Iris pigment epithelial cell (primary cell): ENCODE data around the gene FXYD2.
A peak's percentile ranks its signal among the peaks of the same experiment; 100 is the strongest.

Experiments used
- DNase-seq: peaks from one replicate; pipeline ENCODE4 v3.0.0-alpha.2; 2011; ENCODE audit warnings: low read depth

The FXYD2 gene

DNA sequence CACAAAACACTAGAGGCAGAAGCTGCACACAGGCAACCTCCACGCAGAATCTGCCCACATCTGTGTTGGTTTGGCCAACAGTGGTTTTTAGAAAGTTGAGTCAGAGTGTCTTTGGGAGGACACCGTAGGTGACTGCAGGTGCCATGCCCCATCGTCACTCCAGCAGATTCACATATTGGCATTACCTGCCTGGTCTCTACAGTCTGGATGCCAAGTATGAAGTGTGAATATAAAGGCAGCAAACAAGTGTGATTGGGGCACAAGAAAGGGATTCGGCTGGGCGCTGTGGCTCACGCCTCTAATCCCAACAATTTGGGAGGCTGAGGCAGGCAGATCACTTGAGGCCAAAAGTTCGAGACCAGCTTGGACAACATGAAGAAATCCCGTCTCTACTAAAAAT is 11.0 kb upstream of the FXYD2 start:
- no peak for DNase-seq

- DNase-seq: no peak
Observed at GRCh38 chr11:117834838-117835443, 10.4 kb upstream of the FXYD2 start.

GRCh38 chr11:117834068-117834810 is 9.7 kb upstream of the FXYD2 start:
- no peak for DNase-seq

DNA sequence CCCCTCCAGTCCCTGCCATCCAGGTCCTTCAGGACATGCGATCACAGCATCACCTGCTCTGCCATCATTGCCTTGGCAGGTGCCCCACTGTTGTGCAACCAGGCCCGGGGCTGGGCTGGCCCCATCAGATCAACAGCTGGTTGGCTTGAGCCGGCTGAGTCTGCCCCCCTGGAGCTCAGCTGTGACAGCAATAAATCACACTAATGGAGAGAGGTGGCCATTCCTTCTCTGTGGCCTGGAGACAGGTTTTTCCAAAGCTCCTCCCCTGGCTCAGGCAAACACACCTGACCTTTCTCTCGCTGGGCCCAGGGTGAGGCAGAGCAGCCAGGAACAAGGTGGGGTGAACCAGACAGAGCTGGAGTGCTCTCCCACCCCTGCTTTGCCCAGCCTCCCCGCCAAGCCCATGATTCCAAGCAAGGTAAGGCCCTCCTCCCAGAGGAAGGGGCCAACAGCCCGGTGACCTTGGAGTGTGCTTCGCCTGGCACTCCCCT is 8.9 kb upstream of the FXYD2 start:
- DNase-seq: no peak

- DNase-seq: no peak
Observed at GRCh38 chr11:117832511-117832910, 8.0 kb upstream of the FXYD2 start.

DNA sequence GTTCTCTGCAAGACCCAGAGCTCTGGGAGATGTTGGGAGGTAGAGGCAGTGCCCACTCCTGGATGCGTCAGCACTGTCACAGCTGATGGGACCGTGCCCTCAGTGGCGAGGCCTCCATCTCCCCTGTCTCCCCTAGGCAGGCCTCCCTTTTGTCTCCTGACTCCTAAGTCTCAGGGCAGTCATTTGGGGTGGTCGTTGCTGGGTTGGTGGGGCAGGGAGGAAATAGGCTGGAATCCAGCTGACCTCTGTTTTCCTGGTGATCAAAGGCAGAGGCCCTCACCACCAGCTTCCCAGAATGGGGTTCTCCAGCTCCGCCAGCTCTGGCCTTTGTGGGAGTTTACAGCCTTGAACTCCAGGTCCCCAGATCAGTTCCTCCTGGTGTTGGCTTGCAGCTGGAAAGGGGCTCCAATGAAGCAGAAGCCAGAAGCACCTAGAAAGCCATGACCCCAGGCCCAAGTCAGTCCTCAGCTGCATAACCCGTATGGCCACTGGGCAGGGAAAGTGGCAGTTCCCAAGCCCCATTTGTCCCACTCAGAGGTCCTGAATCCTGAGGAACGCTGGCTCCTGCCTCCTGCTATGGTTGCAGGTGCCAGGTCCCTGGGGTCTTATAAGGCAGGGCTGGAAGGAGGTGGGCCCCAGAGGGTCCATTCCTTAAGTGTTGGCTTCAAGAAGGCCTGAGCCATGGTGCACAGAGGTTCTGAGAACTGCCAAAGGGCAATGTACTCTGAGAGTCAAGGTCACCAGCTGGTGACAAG is 7.3 kb upstream of the FXYD2 start:
- no peak for DNase-seq

DNA sequence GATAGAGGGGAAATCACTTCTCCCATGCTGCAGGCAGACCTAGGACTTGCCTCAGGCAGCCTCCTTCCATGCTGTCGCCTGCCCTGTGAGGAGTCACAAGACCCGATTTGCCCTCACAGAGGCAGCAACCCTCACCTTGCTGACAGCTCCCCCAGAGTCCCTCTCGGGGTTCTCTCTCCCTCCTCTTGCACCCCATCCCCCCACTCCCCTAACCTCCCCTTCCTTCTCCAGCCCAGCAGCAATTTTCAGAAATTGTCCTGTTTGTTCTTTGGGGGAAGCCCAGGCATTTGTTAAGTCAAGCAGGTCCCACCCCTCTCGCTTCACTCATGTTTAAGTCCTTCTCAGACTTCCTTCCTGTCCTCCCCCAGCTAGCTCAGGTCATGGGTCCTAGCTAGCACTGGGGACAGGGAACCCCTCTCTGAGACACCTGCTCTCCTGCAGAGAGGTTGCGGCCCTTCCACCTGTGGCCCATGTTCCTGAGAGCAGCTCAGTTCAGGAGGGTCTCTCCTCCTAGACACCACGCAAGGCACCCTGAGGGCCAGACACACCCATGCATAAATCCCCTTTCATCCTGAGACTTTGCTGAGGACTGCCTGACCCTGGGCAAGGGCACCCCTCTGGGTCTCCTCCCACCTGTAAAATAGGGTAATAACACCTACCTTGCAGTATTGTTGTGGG is 6.3 kb upstream of the FXYD2 start:
- DNase-seq: no peak

DNA sequence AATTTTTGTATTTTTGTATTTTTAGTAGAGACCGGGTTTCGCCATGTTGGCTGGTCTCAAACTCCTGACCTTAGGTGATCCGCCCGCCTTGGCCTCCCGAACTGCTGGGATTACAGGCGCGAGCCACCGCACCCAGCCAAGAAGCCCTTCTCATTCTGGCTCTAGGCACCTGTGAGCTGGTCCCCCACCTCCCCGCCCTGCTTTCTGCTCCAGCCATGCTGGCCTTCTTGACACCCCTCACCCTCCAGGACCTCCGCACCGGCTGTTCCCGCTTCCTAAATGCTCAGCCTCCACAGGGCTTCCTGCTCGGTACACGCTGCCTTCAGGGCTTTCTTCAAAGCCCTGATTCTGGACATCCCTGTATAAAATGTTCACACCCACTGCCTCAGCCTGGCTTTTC is 5.5 kb upstream of the FXYD2 start:
- DNase-seq: no peak

DNA sequence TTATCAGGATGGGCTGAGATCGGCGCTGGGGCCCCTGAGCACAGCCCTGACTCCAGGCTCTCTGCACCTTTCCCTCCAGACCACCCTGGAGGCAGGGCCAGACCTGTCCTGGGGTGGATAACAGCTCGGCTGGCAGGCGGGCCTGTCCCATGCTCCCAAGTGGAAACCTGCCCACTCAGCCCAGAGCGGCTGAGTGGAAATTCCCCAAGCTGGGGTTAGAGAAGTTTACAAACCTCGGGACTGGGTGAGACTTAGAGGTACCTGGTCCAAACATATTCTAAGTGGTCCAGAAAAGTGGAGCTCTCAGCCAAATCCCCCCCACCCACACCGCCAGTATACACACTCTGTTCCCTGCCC is 4.8 kb upstream of the FXYD2 start:
- no peak for DNase-seq

- peak; percentile 68 for DNase-seq
Observed at GRCh38 chr11:117828611-117829368, 4.2 kb upstream of the FXYD2 start.

DNA sequence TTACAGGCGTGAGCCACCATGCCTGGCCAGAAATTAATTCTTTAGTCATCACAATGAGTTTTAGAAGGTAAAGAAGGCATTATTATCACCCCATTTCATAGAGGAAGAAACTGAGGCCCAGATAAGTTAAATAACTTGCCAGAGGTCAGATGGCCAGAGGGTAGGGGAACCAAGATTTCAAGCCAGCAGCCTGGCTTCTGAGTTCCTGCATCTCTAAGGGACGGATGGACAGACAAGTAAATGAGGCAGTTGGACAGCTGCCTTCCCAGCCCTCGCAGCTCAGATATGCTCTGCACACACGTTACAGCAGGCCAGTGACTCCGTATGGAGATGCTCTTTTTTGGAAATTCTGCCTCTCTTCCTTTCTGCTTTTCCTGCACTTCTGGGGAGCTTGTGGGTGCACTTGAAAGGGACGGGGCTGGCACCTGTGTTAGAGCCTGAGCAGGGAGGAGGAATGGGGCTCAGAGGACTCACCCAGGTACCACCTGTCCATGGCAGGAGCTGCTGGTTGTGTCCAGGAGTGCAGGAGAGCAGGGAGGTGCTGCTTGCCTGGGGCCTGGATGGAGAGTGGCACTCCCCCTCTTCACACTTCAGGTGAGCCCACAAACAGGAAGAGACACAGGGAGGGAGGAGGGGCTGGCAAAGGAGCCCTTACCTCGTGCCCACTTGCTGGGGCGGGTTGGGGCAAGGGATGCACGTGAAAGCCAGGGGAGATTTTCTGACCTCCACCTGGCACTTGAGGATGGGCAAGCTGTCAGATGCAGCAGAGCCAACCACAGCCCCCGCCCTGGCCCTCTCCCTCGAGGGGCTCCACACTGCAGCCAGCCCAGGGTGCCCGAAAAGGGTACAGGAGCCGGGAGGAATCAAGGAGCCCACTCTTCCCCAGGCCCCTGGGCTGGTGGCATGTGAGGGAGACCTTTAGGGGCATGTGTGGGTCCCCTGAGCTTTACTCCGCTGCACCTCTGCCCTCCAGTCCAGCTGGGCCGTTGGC is 3.3 kb upstream of the FXYD2 start:
- no peak for DNase-seq

GRCh38 chr11:117826832-117827231 is 2.3 kb upstream of the FXYD2 start:
- DNase-seq: no peak

GRCh38 chr11:117826190-117826570 is 1.6 kb upstream of the FXYD2 start:
- DNase-seq: no peak

GRCh38 chr11:117825538-117826189 is 1.1 kb upstream of the FXYD2 start:
- no peak for DNase-seq

DNA sequence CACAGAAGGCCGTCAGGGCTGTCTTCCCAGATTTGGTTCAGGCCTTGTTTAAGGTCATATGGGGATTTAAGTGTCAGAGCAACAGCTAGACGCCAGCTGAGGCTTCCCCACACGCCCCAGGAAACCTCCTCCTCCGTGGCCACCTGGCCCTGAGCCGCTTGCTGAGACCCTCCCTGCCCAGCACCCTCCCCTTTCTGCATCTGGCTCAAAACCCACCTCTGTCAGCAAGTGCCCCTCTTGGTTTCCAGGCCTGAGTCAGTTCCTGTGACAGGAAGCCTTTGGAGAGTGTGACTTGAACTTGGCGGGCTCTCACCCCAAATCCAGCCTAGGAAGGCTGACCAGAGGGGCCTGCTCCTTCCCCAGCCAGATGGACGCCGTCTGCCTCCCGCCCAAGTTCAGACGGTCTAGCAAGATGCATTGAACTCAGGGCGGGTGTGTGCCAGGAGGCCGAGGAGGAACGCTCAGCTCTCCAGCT is 561 bp downstream of the FXYD2 start:
- DNase-seq: no peak

GRCh38 chr11:117823294-117823945 is 1.1 kb downstream of the FXYD2 start:
- no peak for DNase-seq

DNA sequence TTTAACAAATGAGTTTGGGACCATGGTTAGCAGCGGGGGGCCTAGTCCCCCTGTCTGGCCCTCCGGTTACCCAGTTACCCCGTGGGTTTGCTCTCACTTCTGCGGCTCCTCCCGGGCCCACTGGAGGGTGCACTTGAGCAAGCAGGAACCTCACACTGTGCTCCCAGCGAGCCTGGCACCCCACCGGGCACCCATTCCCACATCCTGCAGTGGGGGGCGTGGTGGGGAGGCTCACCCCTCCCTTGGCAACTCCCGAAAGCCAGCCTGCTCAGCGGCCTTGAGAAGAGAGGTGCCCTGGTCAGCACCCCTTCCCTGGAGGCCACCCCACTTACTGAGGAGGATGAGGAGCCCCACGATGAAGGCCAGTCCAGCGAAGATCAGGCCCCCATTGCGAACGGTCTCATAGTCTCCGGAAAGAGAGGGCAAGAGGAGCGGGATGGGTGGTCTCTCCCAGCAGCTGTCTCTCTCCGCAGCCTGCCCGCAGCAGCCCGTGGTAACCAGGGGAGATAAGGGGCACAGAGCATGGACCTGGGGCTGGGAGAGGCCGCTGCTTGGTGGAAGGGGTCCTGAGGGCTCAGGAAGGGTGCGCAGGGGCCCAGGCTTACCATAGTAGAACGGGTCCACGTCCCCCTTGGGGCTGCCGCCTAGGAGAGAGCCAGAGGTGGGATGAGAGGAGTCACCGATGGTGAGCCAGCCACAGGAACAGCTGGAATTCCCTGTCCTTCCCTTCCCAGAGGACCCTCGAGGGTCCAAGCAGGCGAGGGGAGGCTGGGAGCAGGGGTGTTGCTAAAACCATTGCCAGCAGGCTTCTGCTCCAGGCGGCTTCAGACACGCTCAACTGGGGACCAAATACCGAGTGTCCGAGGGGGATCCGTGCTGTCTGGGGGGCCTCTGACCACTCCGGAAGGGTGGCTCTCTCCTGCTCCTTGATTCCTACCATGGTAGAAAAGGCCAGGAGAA is 2.2 kb downstream of the FXYD2 start:
- peak; percentile 31 for DNase-seq

DNA sequence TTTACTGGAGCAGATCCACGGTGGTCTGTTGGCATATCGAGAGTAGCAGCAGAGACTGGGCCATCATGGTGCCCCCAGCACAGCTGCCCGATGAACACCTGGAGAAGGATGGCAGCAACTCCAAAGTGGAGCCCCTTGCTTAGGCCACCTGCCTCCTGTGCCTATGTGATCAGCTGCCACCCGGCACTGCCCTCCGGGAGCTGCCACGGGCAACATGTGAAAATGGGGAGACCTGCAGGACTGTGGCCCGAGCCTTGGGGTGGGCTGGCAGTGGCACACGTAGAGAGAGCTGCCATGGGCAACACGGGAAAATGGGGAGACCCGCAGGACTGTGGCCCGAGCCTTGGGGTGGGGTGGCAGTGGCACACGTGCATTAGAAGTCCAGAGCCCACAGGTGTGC is 3.1 kb downstream of the FXYD2 start:
- no peak for DNase-seq
